CD4-positive, alpha-beta T cell (primary cell): ENCODE measurements around the gene SLC2A4. TPM values are rescaled to one million over a fixed set of nuclear protein-coding genes. Genes with fewer than 3 reads are reported as not detected.

ENCODE experiments used
- ATAC-seq: fragments of 200-7000 bp; cut with Tn5 transposase; one replicate; pipeline ENCODE4 v1.10.0; 2022; ENCODE audit warnings: mild to moderate bottlenecking; ENCODE audit not compliant: poor library complexity
- CTCF ChIA-PET: fragments of 350-600 bp; sonication (Branson Sonifier 250); formaldehyde crosslinking; loops from one replicate; lab custom pipeline; 2021; ENCODE audit warnings: antibody characterized with exemption, inconsistent platforms; lab: Charles Lee
- POLR2A ChIA-PET: fragments of 350-600 bp; sonication (Branson Sonifier 250); formaldehyde crosslinking; loops from one replicate; lab custom pipeline; 2021; ENCODE audit warnings: antibody characterized with exemption, inconsistent platforms; lab: Charles Lee
- DNase-seq, 14 experiments: peaks; one replicate each; pipeline ENCODE4 v3.0.0-alpha.2; 2013 to 2020; ENCODE audit warnings: mixed read lengths in 2 of 14
- H3K27ac ChIP-seq, 2 donors: one replicate each; pipeline versions ENCODE4 v1.5.1 to v1.7.0; 2013; ENCODE audit warnings: low read length in 2 of 2, low read depth in 1 of 2, mild to moderate bottlenecking in 1 of 2
- H3K27me3 ChIP-seq, 2 experiments: 1 replicate in 1 of 2; 2 replicates in 1 of 2; pipeline versions ENCODE4 v1.6.1 to v1.7.0; 2013; ENCODE audit warnings: low read length in 2 of 2, control low read depth in 1 of 2, mild to moderate bottlenecking in 1 of 2, moderate library complexity in 1 of 2; ENCODE audit not compliant: insufficient read depth in 2 of 2, control insufficient read depth in 1 of 2
- H3K36me3 ChIP-seq: one replicate; pipeline ENCODE4 v1.6.1; 2013; ENCODE audit warnings: low read length, control low read depth; ENCODE audit not compliant: insufficient read depth
- H3K4me1 ChIP-seq: one replicate; pipeline ENCODE4 v1.6.1; 2013; ENCODE audit warnings: low read length, control low read depth; ENCODE audit not compliant: insufficient read depth
- H3K4me3 ChIP-seq: one replicate; pipeline ENCODE4 v1.5.1; 2013; ENCODE audit warnings: mild to moderate bottlenecking, low read length, moderate library complexity
- H3K9me3 ChIP-seq, 2 experiments: 1 replicate in 1 of 2; 2 replicates in 1 of 2; pipeline versions ENCODE4 v1.6.1 to v1.7.0; 2013; ENCODE audit warnings: low read length in 2 of 2, mild to moderate bottlenecking in 2 of 2, control low read depth in 1 of 2, moderate library complexity in 1 of 2; ENCODE audit not compliant: control insufficient read depth in 1 of 2, insufficient read depth in 1 of 2
- H3K27ac Mint-ChIP-seq: one replicate; pipeline ENCODE4 v1.8.0; 2020; ENCODE audit warnings: mixed read lengths
- H3K27me3 Mint-ChIP-seq: one replicate; pipeline ENCODE4 v1.8.0; 2021; ENCODE audit warnings: mixed read lengths
- H3K36me3 Mint-ChIP-seq: one replicate; pipeline ENCODE4 v1.8.0; 2021; ENCODE audit warnings: low read depth, mixed read lengths
- H3K4me1 Mint-ChIP-seq: one replicate; pipeline ENCODE4 v1.8.0; 2021; ENCODE audit warnings: low read depth, mixed read lengths
- H3K4me3 Mint-ChIP-seq: one replicate; pipeline ENCODE4 v1.8.0; 2020; ENCODE audit warnings: mild to moderate bottlenecking, mixed read lengths
- H3K9me3 Mint-ChIP-seq: one replicate; pipeline ENCODE4 v1.8.0; 2020; ENCODE audit warnings: mixed read lengths
- CTCF ChIP-seq: fragments of 200-600 bp; IDR thresholded peaks from one replicate; pipeline ENCODE4 v1.8.0; 2022; ENCODE audit warnings: antibody characterized with exemption, mild to moderate bottlenecking
- intact Hi-C, 2 experiments: fragments of 100-400 bp; cut with DNase I in 1 of 2; cut with micrococcal nuclease in 1 of 2; formaldehyde crosslinking; loops; one replicate each; pipeline versions ENCODE4 v1.15.1 to v1.9.0; 2023 to 2025; cut with DNase I, micrococcal nuclease
- total RNA-seq, 174 experiments: library from RNA in 2 of 174; stranded (reverse) in 2 of 174; gene quantifications; one replicate each; pipeline ENCODE4 v1.2.3 and lab custom pipeline; 2021 to 2026

Gene SLC2A4
- total RNA-seq, 2 experiments from 2014 or later = not detected

- H3K27me3 Mint-ChIP-seq = no peaks in the 10 kb centered on the region
- peaks cover 25% of the 10 kb centered on the region for H3K36me3 ChIP-seq
- peak within 1 kb of the TSS; percentile 71 for H3K4me3 ChIP-seq
- peak within 1 kb of the TSS; percentile 99 for H3K27ac ChIP-seq
- peak; percentile 64 to 99 (median 80) for DNase-seq
- peak within 1 kb of the TSS; percentile 94 for H3K4me3 Mint-ChIP-seq
- H3K36me3 Mint-ChIP-seq = peaks cover 54% of the 10 kb centered on the region
- peak; percentile 39 for ATAC-seq
- CTCF ChIA-PET = interaction anchor here (1.4 to 1.7 kb wide), 3 partner anchors 10 to 38 kb away, joined by 3 to 4 read pairs (median 4); partner anchors contain the start of gene GABARAP
- H3K27ac Mint-ChIP-seq = peak within 1 kb of the TSS; percentile 100
- H3K4me1 Mint-ChIP-seq = peaks cover 45% of the 10 kb centered on the region
- H3K27me3 ChIP-seq = no peaks in the 10 kb centered on the region
- POLR2A ChIA-PET = interaction anchor here (0.6 to 3.4 kb wide), 6 partner anchors 12 to 332 kb away, joined by 3 to 54 read pairs (median 5); partner anchors contain the start of genes ACADVL, DLG4, DVL2 and GABARAP
- intact Hi-C loops = loop anchor here (1.0 to 5.0 kb wide), 8 partner anchors 10 to 434 kb away; partner anchors contain the start of genes EIF5A (in 2 of the 2), ACADVL (in 1 of the 2), DLG4 (in 1 of the 2) and FGF11 (in 1 of the 2)
- H3K9me3 Mint-ChIP-seq = no peaks in the 10 kb centered on the region
- peaks cover 36% of the 10 kb centered on the region for H3K4me1 ChIP-seq
- peak; percentile 28 for TF ChIP-seq CTCF
- no peaks in the 10 kb centered on the region for H3K9me3 ChIP-seq
Observed at GRCh38 chr17:7252176-7253043, 29.1 kb upstream of the SLC2A4 start, which contains the start of gene ELP5. Gene ELP5 (plus strand): TSS chr17:7252215. CDS start chr17:7252551, 336 bp downstream.

- Histone ChIP-seq H3K27ac (peak overlapping the region; percentile 99), H3K4me3 (peak overlapping the region; percentile 71), H3K4me1 (peaks cover 36% of the 10 kb centered on the region), H3K27me3 (no peaks in the 10 kb centered on the region), H3K9me3 (no peaks in the 10 kb centered on the region), H3K36me3 (peaks cover 30% of the 10 kb centered on the region)
- peak overlapping the region; percentile 91 for H3K4me3 Mint-ChIP-seq
- peaks cover 55% of the 10 kb centered on the region for H3K36me3 Mint-ChIP-seq
- no peak for TF ChIP-seq CTCF
- POLR2A ChIA-PET = interaction anchor here (0.6 kb wide), 1 partner anchor 1369 kb away, joined by 3 read pairs; no protein-coding TSS in a partner anchor
- no peaks in the 10 kb centered on the region for H3K9me3 Mint-ChIP-seq
- peaks cover 45% of the 10 kb centered on the region for H3K4me1 Mint-ChIP-seq
- CTCF ChIA-PET = no interaction called here
- no peak for ATAC-seq
- H3K27me3 Mint-ChIP-seq = no peaks in the 10 kb centered on the region
- H3K27ac Mint-ChIP-seq = peak overlapping the region; percentile 100
- no peak for DNase-seq
- intact Hi-C loops = loop anchor here in 1 of 2 experiments (2.0 to 5.0 kb wide), 5 partner anchors 36 to 434 kb away; partner anchors contain the start of genes ACADVL, DLG4, EIF5A and FGF11
Observed at GRCh38 chr17:7253082-7253481, 28.4 kb upstream of the SLC2A4 start.

- Histone ChIP-seq H3K36me3 (peaks cover 37% of the 10 kb centered on the region), H3K9me3 (no peaks in the 10 kb centered on the region), H3K4me1 (peaks cover 25% of the 10 kb centered on the region), H3K27ac (no peak overlapping the region), H3K27me3 (no peaks in the 10 kb centered on the region), H3K4me3 (no peak overlapping the region)
- Mint-ChIP-seq H3K4me1 (peaks cover 34% of the 10 kb centered on the region), H3K27me3 (no peaks in the 10 kb centered on the region), H3K27ac (no peak overlapping the region), H3K4me3 (peak overlapping the region; percentile 58), H3K9me3 (no peaks in the 10 kb centered on the region), H3K36me3 (peaks cover 66% of the 10 kb centered on the region)
- ATAC-seq (no peak), DNase-seq (no peak)
- no peak for TF ChIP-seq CTCF
- ChIA-PET POLR2A (no interaction called here), CTCF (interaction anchor here (0.6 kb wide), 1 partner anchor 35 kb away, joined by 3 read pairs; the partner anchor contains the start of genes ACADVL and DLG4)
- intact Hi-C loops = loop anchor here in 1 of 2 experiments (5.0 kb wide), 4 partner anchors 37 to 308 kb away; partner anchors contain the start of genes ACADVL, DLG4, EIF5A and FGF11
Observed at GRCh38 chr17:7254511-7254910, 27.0 kb upstream of the SLC2A4 start.
